Vagina (tissue), 2 donors: Measurements from ENCODE around the gene TMEM169. TPM values are rescaled to one million over a fixed set of nuclear protein-coding genes. Genes with fewer than 3 reads are reported as not detected.

ENCODE experiments used
- DNase-seq, 2 donors: peaks; one replicate each; pipeline ENCODE4 v3.0.0-alpha.2; 2017; ENCODE audit errors: extremely low spot score in 2 of 2
- H3K27ac ChIP-seq: fragments of 200-600 bp; sonication (generic); one replicate; pipeline ENCODE4 v1.5.1; 2019
- H3K27me3 ChIP-seq: fragments of 200-600 bp; sonication (generic); one replicate; pipeline ENCODE4 v1.5.1; 2019
- H3K36me3 ChIP-seq, 2 donors: fragments of 200-600 bp; sonication (generic); one replicate each; pipeline ENCODE4 v1.5.1; 2017 to 2019
- H3K4me1 ChIP-seq: fragments of 200-600 bp; sonication (generic); one replicate; pipeline ENCODE4 v1.5.1; 2019
- H3K4me3 ChIP-seq, 2 donors: fragments of 200-600 bp; sonication (generic); 1 replicate in 1 of 2; 2 replicates in 1 of 2; pipeline ENCODE4 v1.5.1; 2016 to 2019
- H3K9me3 ChIP-seq: fragments of 200-600 bp; sonication (generic); one replicate; pipeline ENCODE4 v1.5.1; 2019
- CTCF ChIP-seq, 3 experiments: fragments of 450-650 bp in 2 of 3; fragments of 200-600 bp in 1 of 3; sonication (generic) in 1 of 3; IDR thresholded peaks; one replicate each; pipeline ENCODE4 v1.5.1; 2017 to 2019; ENCODE audit warnings: antibody characterized with exemption in 3 of 3, mild to moderate bottlenecking in 2 of 3, moderate library complexity in 2 of 3
- POLR2A ChIP-seq, 2 donors: fragments of 450-650 bp; IDR thresholded peaks; one replicate each; pipeline ENCODE4 v1.6.1; 2017; ENCODE audit warnings: antibody characterized with exemption in 2 of 2, mild to moderate bottlenecking in 2 of 2, moderate library complexity in 2 of 2
- POLR2AphosphoS5 ChIP-seq, 2 donors: sonication (generic); formaldehyde crosslinking; IDR thresholded peaks; one replicate each; pipeline ENCODE4 v1.9.0; 2017; ENCODE audit warnings: antibody characterized with exemption in 2 of 2, mild to moderate bottlenecking in 2 of 2, low read depth in 1 of 2; ENCODE audit not compliant: insufficient read depth in 1 of 2
- intact Hi-C: fragments of 100-400 bp; cut with DNase I; formaldehyde crosslinking; loops from one replicate; pipeline ENCODE4 v1.15.1; 2023
- total RNA-seq: library from RNA; depleted of rRNA; stranded (reverse); fragments of >200 nt; gene quantifications from one replicate; pipeline ENCODE4 v1.2.3, GENCODE V29; 2016

TMEM169 gene
- total RNA-seq, 1 donor from 2014 or later, result not detected

- intact Hi-C loops, result no loop called here
- no peaks in the 10 kb centered on the region for H3K4me1 ChIP-seq
- H3K27me3 ChIP-seq, result no peaks in the 10 kb centered on the region
- DNase-seq, result no peak
- no peak overlapping the region for H3K4me3 ChIP-seq
- no peak for TF ChIP-seq POLR2A (IDR thresholded peaks at IDR 0.05)
- no peak for TF ChIP-seq CTCF (IDR thresholded peaks at IDR 0.05)
- TF ChIP-seq POLR2AphosphoS5 (IDR thresholded peaks at IDR 0.05; ENCODE audit: insufficient read depth in 1 of 2, low read depth in 1 of 2), result no peak
- no peak overlapping the region for H3K27ac ChIP-seq
- H3K36me3 ChIP-seq, result no peaks in the 10 kb centered on the region
- H3K9me3 ChIP-seq, result no peaks in the 10 kb centered on the region
Measured at GRCh38 chr2:216098421-216099334, 17.0 kb downstream of the TMEM169 start.

- Histone ChIP-seq H3K27me3 (no peaks in the 10 kb centered on the region), H3K27ac (no peak overlapping the region), H3K4me3 (no peak overlapping the region), H3K4me1 (no peaks in the 10 kb centered on the region), H3K9me3 (no peaks in the 10 kb centered on the region), H3K36me3 (no peaks in the 10 kb centered on the region)
- TF ChIP-seq POLR2AphosphoS5 (IDR thresholded peaks at IDR 0.05; ENCODE audit: insufficient read depth in 1 of 2, low read depth in 1 of 2), result no peak
- TF ChIP-seq POLR2A (IDR thresholded peaks at IDR 0.05), result no peak
- no peak for TF ChIP-seq CTCF (IDR thresholded peaks at IDR 0.05)
- intact Hi-C loops, result no loop called here
- DNase-seq, result no peak
Measured at GRCh38 chr2:216101109-216101508, 19.4 kb downstream of the TMEM169 start.

GRCh38 chr2:216103213-216103612 is 21.5 kb downstream of the TMEM169 start:
- Histone ChIP-seq H3K27ac (no peak overlapping the region), H3K27me3 (no peaks in the 10 kb centered on the region), H3K4me3 (no peak overlapping the region), H3K9me3 (no peaks in the 10 kb centered on the region), H3K4me1 (peaks cover under 1% of the 10 kb centered on the region), H3K36me3 (no peaks in the 10 kb centered on the region)
- TF ChIP-seq POLR2AphosphoS5 (IDR thresholded peaks at IDR 0.05; ENCODE audit: insufficient read depth in 1 of 2, low read depth in 1 of 2) (no peak), POLR2A (IDR thresholded peaks at IDR 0.05) (no peak), CTCF (IDR thresholded peaks at IDR 0.05) (no peak)
- intact Hi-C loops, result no loop called here
- DNase-seq, result no peak

GRCh38 chr2:216104691-216105090 is 23.0 kb downstream of the TMEM169 start:
- no peak for TF ChIP-seq POLR2A (IDR thresholded peaks at IDR 0.05)
- TF ChIP-seq POLR2AphosphoS5 (IDR thresholded peaks at IDR 0.05; ENCODE audit: insufficient read depth in 1 of 2, low read depth in 1 of 2), result no peak
- TF ChIP-seq CTCF (IDR thresholded peaks at IDR 0.05), result no peak
- DNase-seq, result no peak
- no peaks in the 10 kb centered on the region for H3K9me3 ChIP-seq
- no peaks in the 10 kb centered on the region for H3K36me3 ChIP-seq
- H3K27ac ChIP-seq, result no peak overlapping the region
- peaks cover 5% of the 10 kb centered on the region for H3K4me1 ChIP-seq
- no peaks in the 10 kb centered on the region for H3K27me3 ChIP-seq
- H3K4me3 ChIP-seq, result no peak overlapping the region
- intact Hi-C loops, result no loop called here

- Histone ChIP-seq H3K4me1 (peaks cover 30% of the 10 kb centered on the region), H3K9me3 (no peaks in the 10 kb centered on the region), H3K36me3 (peaks cover 0 to 2% of the 10 kb centered on the region in 2 donors), H3K27ac (no peak overlapping the region), H3K27me3 (no peaks in the 10 kb centered on the region), H3K4me3 (peak overlapping the region in 1 of 2 donors; percentile 13)
- intact Hi-C loops, result no loop called here
- no peak for TF ChIP-seq POLR2A (IDR thresholded peaks at IDR 0.05)
- DNase-seq, result no peak
Measured at GRCh38 chr2:216107320-216107719, 25.6 kb downstream of the TMEM169 start.
